ENCODE data around the gene CSGALNACT2.

DNA sequence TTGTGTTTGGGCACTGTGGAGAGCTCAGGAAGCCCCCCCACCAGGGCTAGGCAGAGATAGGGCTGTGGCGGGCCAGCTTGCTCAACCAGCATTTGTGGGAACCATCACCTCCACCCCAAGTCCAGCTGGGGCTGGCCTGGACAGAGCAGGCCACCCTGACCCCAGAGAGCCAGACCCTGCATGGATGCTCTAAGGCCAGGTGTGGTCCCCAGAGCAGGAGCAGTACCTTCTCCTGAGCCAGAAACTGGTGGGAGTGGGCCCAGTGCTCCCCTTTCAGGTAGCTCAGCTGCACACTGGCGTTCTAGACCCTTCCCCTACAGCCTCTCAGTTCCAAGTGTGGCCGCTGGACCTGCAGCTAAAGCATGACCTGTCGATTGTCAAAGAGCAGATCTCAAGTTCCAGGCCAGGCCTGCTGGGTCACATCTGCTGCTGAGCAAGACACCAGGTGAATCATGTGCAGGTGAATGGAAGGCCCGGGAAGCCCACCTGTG lies 71.5 kb downstream of the CSGALNACT2 start:
- TF ChIP-seq SP2 (CRISPR knock-in tag; IDR thresholded peaks at IDR 0.05): no peak
- TF ChIP-seq LCORL (IDR thresholded peaks at IDR 0.05): no peak
- no peak for TF ChIP-seq LCORL (CRISPR knock-in tag; IDR thresholded peaks at IDR 0.05)
- TF ChIP-seq HMGA1 (CRISPR knock-in tag; conservative IDR thresholded peaks at IDR 0.05): no peak
- TF ChIP-seq ZNF17 (CRISPR knock-in tag; IDR thresholded peaks at IDR 0.05): no peak
- no peak for TF ChIP-seq WIZ (CRISPR knock-in tag; IDR thresholded peaks at IDR 0.05)
- no peak for TF ChIP-seq FOXO1 (CRISPR knock-in tag; IDR thresholded peaks at IDR 0.05)
- TF ChIP-seq THAP7 (CRISPR knock-in tag; IDR thresholded peaks at IDR 0.05): no peak

All from HepG2 (cell line).